ENCODE data around the gene SPRED3.
A peak's percentile ranks its signal among the peaks of the same experiment; 100 is the strongest.
"Not testable (repeated sequence)": the region's sequence is repeated elsewhere in the genome, so short reads cannot be mapped to it uniquely, and the experiment has no call there.

Gene SPRED3

GRCh38 chr19:38360351-38360750 is 28.1 kb upstream of the SPRED3 start:
- Histone ChIP-seq H3K4me1 (ENCODE audit: insufficient read depth, low read length) (no peaks in the 10 kb centered on the region), H3K9me3 (ENCODE audit: insufficient read depth, low read depth, low read length) (peaks cover 5% of the 10 kb centered on the region), H3K36me3 (ENCODE audit: insufficient read depth, low read length) (no peaks in the 10 kb centered on the region), H3K27ac (ENCODE audit: low read depth, low read length) (no peak overlapping the region), H3K27me3 (ENCODE audit: insufficient read depth, low read length) (peaks cover 43% of the 10 kb centered on the region), H3K9ac (ENCODE audit: low read depth, low read length) (no peak overlapping the region), H3K4me3 (ENCODE audit: low read length) (no peak overlapping the region)
- 89% methylated on average over 9 of the region's 9 CpGs for WGBS

- Histone ChIP-seq H3K36me3 (ENCODE audit: insufficient read depth, low read length) (no peaks in the 10 kb centered on the region), H3K9me3 (ENCODE audit: insufficient read depth, low read depth, low read length) (peaks cover 5% of the 10 kb centered on the region), H3K4me3 (ENCODE audit: low read length) (peak overlapping the region; percentile 75), H3K9ac (ENCODE audit: low read depth, low read length) (no peak overlapping the region), H3K4me1 (ENCODE audit: insufficient read depth, low read length) (no peaks in the 10 kb centered on the region), H3K27me3 (ENCODE audit: insufficient read depth, low read length) (peaks cover 43% of the 10 kb centered on the region), H3K27ac (ENCODE audit: low read depth, low read length) (no peak overlapping the region)
- 23% methylated on average over 23 of the region's 23 CpGs for WGBS
Observed at GRCh38 chr19:38360839-38361631, 27.5 kb upstream of the SPRED3 start.

GRCh38 chr19:38361633-38362075 is 26.8 kb upstream of the SPRED3 start:
- Histone ChIP-seq H3K4me3 (ENCODE audit: low read length) (peak overlapping the region; percentile 75), H3K4me1 (ENCODE audit: insufficient read depth, low read length) (no peaks in the 10 kb centered on the region), H3K27me3 (ENCODE audit: insufficient read depth, low read length) (peaks cover 40% of the 10 kb centered on the region), H3K27ac (ENCODE audit: low read depth, low read length) (no peak overlapping the region; the same call in 1 of the 2 replicates), H3K9ac (ENCODE audit: low read depth, low read length) (no peak overlapping the region), H3K9me3 (ENCODE audit: insufficient read depth, low read depth, low read length) (peaks cover 5% of the 10 kb centered on the region), H3K36me3 (ENCODE audit: insufficient read depth, low read length) (no peaks in the 10 kb centered on the region)
- WGBS = under 1% methylated on average over 37 of the region's 37 CpGs

GRCh38 chr19:38362076-38362945 is 26.2 kb upstream of the SPRED3 start:
- Histone ChIP-seq H3K27ac (ENCODE audit: low read depth, low read length) (peak overlapping the region; percentile 82; the same call in 1 of the 2 replicates), H3K9ac (ENCODE audit: low read depth, low read length) (peak overlapping the region; percentile 34)

GRCh38 chr19:38362946-38363688 is 25.4 kb upstream of the SPRED3 start:
- WGBS = 80% methylated on average over 13 of the region's 16 CpGs
- H3K27ac ChIP-seq (ENCODE audit: low read depth, low read length); H3K9ac ChIP-seq (ENCODE audit: low read depth, low read length); H3K9me3 ChIP-seq (ENCODE audit: insufficient read depth, low read depth, low read length); H3K36me3 ChIP-seq (ENCODE audit: insufficient read depth, low read length); H3K4me1 ChIP-seq (ENCODE audit: insufficient read depth, low read length): not testable (repeated sequence)
- peak overlapping the region; percentile 75 for H3K4me3 ChIP-seq (ENCODE audit: low read length)
- peaks cover 36% of the 10 kb centered on the region for H3K27me3 ChIP-seq (ENCODE audit: insufficient read depth, low read length)

More at GRCh38 chr19:38362076-38362945, 26.2 kb upstream of the SPRED3 start:
- H3K36me3 ChIP-seq (ENCODE audit: insufficient read depth, low read length) = no peaks in the 10 kb centered on the region
- WGBS = 2% methylated on average over 68 of the region's 68 CpGs
- no peaks in the 10 kb centered on the region for H3K4me1 ChIP-seq (ENCODE audit: insufficient read depth, low read length)
- H3K9me3 ChIP-seq (ENCODE audit: insufficient read depth, low read depth, low read length) = peaks cover 5% of the 10 kb centered on the region
- H3K4me3 ChIP-seq (ENCODE audit: low read length) = peak overlapping the region; percentile 75
- peaks cover 39% of the 10 kb centered on the region for H3K27me3 ChIP-seq (ENCODE audit: insufficient read depth, low read length)

GRCh38 chr19:38367041-38367440 is 21.5 kb upstream of the SPRED3 start:
- WGBS = 91% methylated on average over 12 of the region's 12 CpGs
- H3K27me3 ChIP-seq (ENCODE audit: insufficient read depth, low read length) = peaks cover 4% of the 10 kb centered on the region; the same call in 1 of the 2 replicates
- H3K4me1 ChIP-seq (ENCODE audit: insufficient read depth, low read length) = no peaks in the 10 kb centered on the region
- no peak overlapping the region for H3K4me3 ChIP-seq (ENCODE audit: low read length)
- no peaks in the 10 kb centered on the region for H3K36me3 ChIP-seq (ENCODE audit: insufficient read depth, low read length)
- H3K9me3 ChIP-seq (ENCODE audit: insufficient read depth, low read depth, low read length) = peaks cover 5% of the 10 kb centered on the region
- no peak overlapping the region for H3K9ac ChIP-seq (ENCODE audit: low read depth, low read length)
- H3K27ac ChIP-seq (ENCODE audit: low read depth, low read length) = no peak overlapping the region

- no peak overlapping the region for H3K4me3 ChIP-seq (ENCODE audit: low read length)
- H3K9ac ChIP-seq (ENCODE audit: low read depth, low read length) = no peak overlapping the region
- no peaks in the 10 kb centered on the region for H3K36me3 ChIP-seq (ENCODE audit: insufficient read depth, low read length)
- WGBS = 91% methylated on average over 2 of the region's 2 CpGs
- H3K4me1 ChIP-seq (ENCODE audit: insufficient read depth, low read length) = no peaks in the 10 kb centered on the region
- peaks cover 4% of the 10 kb centered on the region; the same call in 1 of the 2 replicates for H3K27me3 ChIP-seq (ENCODE audit: insufficient read depth, low read length)
- peaks cover 4% of the 10 kb centered on the region for H3K9me3 ChIP-seq (ENCODE audit: insufficient read depth, low read depth, low read length)
- H3K27ac ChIP-seq (ENCODE audit: low read depth, low read length) = no peak overlapping the region
Observed at GRCh38 chr19:38369584-38369983, 18.9 kb upstream of the SPRED3 start.

GRCh38 chr19:38370299-38370698 is 18.2 kb upstream of the SPRED3 start:
- no peaks in the 10 kb centered on the region for H3K9me3 ChIP-seq (ENCODE audit: insufficient read depth, low read depth, low read length)
- H3K27me3 ChIP-seq (ENCODE audit: insufficient read depth, low read length) = peaks cover 4% of the 10 kb centered on the region; the same call in 1 of the 2 replicates
- no peaks in the 10 kb centered on the region for H3K36me3 ChIP-seq (ENCODE audit: insufficient read depth, low read length)
- H3K4me3 ChIP-seq (ENCODE audit: low read length) = no peak overlapping the region
- WGBS = 82% methylated on average over 12 of the region's 12 CpGs
- no peak overlapping the region for H3K9ac ChIP-seq (ENCODE audit: low read depth, low read length)
- H3K4me1 ChIP-seq (ENCODE audit: insufficient read depth, low read length) = peaks cover under 1% of the 10 kb centered on the region; the same call in 1 of the 2 replicates
- no peak overlapping the region for H3K27ac ChIP-seq (ENCODE audit: low read depth, low read length)

GRCh38 chr19:38371081-38371480 is 17.4 kb upstream of the SPRED3 start:
- Histone ChIP-seq H3K4me1 (ENCODE audit: insufficient read depth, low read length) (peaks cover 7% of the 10 kb centered on the region; the same call in 1 of the 2 replicates), H3K27me3 (ENCODE audit: insufficient read depth, low read length) (peaks cover 4% of the 10 kb centered on the region; the same call in 1 of the 2 replicates), H3K27ac (ENCODE audit: low read depth, low read length) (no peak overlapping the region), H3K4me3 (ENCODE audit: low read length) (no peak overlapping the region), H3K36me3 (ENCODE audit: insufficient read depth, low read length) (no peaks in the 10 kb centered on the region), H3K9me3 (ENCODE audit: insufficient read depth, low read depth, low read length) (no peaks in the 10 kb centered on the region), H3K9ac (ENCODE audit: low read depth, low read length) (no peak overlapping the region)
- 93% methylated on average over 6 of the region's 6 CpGs for WGBS

- H3K9me3 ChIP-seq (ENCODE audit: insufficient read depth, low read depth, low read length) = no peaks in the 10 kb centered on the region
- H3K27ac ChIP-seq (ENCODE audit: low read depth, low read length) = no peak overlapping the region; the same call in 1 of the 2 replicates
- WGBS = 87% methylated on average over 5 of the region's 6 CpGs
- peak overlapping the region; percentile 12; the same call in 1 of the 2 replicates for H3K9ac ChIP-seq (ENCODE audit: low read depth, low read length)
- peaks cover 7% of the 10 kb centered on the region; the same call in 1 of the 2 replicates for H3K4me1 ChIP-seq (ENCODE audit: insufficient read depth, low read length)
- H3K36me3 ChIP-seq (ENCODE audit: insufficient read depth, low read length) = peaks cover 16% of the 10 kb centered on the region
- peak overlapping the region; percentile 92 for H3K4me3 ChIP-seq (ENCODE audit: low read length)
- H3K27me3 ChIP-seq (ENCODE audit: insufficient read depth, low read length) = peaks cover 4% of the 10 kb centered on the region; the same call in 1 of the 2 replicates
Observed at GRCh38 chr19:38373907-38374331, 14.6 kb upstream of the SPRED3 start.

Data from HUES64 (cell line).